GM10248 (cell line): ENCODE measurements around the gene CHTOP.

ENCODE experiments used
- CTCF ChIA-PET: fragments of 300-600 bp; sonication (Branson Sonifier 250); formaldehyde crosslinking; extraction: SDS; loops from one replicate; lab custom pipeline; 2021; ENCODE audit warnings: antibody characterized with exemption; lab: Yijun Ruan, JAX
- POLR2A ChIA-PET: fragments of 350-650 bp; sonication (Branson Sonifier 250); formaldehyde crosslinking; extraction: SDS; loops from one replicate; lab custom pipeline; 2020; ENCODE audit warnings: antibody characterized with exemption; lab: Yijun Ruan, JAX
- DNase-seq: peaks from one replicate; pipeline ENCODE4 v3.0.0; 2012; ENCODE audit errors: extremely low spot score
- TF ChIP-seq, protein P1 (sequence below): IDR thresholded peaks from 2 replicates; pipeline ENCODE4 v1.5.1; 2012; ENCODE audit warnings: mild to moderate bottlenecking, low read depth; ENCODE audit errors: extremely low read depth, missing control alignments, control extremely low read depth

Gene CHTOP

DNA sequence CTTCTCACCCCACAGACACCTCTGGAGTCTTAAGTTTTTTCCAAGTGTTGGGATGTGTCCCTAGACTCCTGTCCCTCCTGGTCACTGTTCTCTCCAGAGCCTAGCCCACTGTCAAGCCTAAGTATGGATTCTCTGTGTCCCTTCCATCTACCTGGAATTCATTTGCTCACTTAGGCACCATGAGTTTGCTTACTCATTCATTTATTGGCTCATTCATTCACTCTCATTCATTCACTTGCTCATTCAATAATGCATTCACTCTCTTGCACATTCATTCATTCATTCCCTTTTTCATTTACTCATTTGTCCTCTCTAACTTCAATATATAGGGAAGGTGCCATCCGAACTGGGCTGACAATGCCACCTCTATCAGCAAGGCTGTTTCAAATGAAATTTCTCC, 22.5 kb upstream of the CHTOP start:
- ChIA-PET POLR2A (no interaction called here), CTCF (interaction anchor here (1.3 to 9.1 kb wide), 3 partner anchors 16 to 41 kb away, joined by 4 to 136 read pairs (median 16); partner anchors contain the start of genes S100A1 and S100A13)
- peak; percentile 12 for DNase-seq
- TF ChIP-seq, protein P1, sequence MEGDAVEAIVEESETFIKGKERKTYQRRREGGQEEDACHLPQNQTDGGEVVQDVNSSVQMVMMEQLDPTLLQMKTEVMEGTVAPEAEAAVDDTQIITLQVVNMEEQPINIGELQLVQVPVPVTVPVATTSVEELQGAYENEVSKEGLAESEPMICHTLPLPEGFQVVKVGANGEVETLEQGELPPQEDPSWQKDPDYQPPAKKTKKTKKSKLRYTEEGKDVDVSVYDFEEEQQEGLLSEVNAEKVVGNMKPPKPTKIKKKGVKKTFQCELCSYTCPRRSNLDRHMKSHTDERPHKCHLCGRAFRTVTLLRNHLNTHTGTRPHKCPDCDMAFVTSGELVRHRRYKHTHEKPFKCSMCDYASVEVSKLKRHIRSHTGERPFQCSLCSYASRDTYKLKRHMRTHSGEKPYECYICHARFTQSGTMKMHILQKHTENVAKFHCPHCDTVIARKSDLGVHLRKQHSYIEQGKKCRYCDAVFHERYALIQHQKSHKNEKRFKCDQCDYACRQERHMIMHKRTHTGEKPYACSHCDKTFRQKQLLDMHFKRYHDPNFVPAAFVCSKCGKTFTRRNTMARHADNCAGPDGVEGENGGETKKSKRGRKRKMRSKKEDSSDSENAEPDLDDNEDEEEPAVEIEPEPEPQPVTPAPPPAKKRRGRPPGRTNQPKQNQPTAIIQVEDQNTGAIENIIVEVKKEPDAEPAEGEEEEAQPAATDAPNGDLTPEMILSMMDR = no peak

DNA sequence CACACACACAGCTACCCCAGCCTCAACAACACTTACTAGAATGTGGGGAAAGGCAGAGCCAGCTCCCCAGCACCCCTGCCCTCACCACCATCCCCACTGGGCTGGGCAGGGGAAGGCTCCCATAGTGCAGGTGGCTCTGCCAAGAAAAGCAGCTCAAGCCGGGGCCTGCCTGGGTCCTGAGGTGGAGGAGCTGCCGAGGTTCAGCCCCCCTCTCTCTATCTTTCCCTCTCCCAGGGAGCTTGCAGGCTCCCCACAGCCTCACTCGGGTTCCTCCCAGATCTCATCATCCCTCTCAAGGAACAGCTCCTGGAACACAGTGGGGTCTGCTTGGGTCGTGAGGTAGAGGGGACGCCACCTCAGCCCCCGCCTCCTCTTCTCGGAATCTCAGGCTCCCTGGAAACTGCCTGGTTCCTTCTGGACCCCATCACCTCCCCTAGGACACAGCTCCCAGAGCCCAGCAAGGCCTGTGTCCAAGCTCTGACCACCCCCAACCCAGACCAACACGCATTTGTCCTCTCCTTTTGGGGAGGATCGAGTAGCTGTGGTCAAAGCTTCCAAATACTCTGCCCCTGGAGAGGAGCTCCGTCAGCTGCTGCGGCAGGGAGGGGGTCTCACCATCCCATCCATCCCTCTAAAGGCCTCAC, 21.6 kb upstream of the CHTOP start:
- peak; percentile 16 for DNase-seq
- POLR2A ChIA-PET = no interaction called here
- TF ChIP-seq, protein P1 = no peak
- CTCF ChIA-PET = interaction anchor here (1.3 to 9.1 kb wide), 3 partner anchors 15 to 41 kb away, joined by 4 to 136 read pairs (median 16); partner anchors contain the start of genes S100A1 and S100A13

DNA sequence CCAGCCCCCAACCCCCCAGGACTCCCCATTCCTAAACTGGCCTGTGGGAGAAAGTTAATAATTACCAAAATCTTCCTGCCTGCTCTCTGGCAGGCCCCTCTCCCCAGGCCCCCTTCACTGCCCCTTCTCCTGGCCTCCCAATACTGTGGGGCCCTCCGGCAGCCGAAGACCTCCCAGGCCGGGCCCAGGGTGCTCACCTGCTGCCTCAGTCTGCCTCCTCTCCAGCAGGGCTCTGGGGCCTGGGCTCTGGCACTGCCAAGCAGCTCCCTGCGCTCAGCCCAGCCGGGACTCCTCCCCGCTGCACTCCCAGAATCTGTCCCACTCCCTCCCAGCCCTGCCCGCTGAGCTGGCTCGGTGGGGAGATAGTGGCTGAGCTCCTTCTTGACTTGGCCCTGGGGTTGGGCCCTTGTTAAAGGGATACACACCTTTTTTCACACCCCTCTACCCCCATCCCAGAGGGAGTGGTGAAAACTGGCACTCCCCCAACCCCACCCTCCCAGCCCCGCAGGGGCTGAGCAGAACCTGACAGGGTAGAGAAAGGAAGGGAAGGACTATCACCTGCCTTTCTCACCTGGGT, 21.0 kb upstream of the CHTOP start, which contains the start of gene S100A16:
Gene S100A16, minus strand, starts transcription at position 383 of the 577 bp plus-strand sequence. CDS start 4,986 bp downstream, outside the sequence.
- ChIA-PET POLR2A (no interaction called here), CTCF (interaction anchor here (3.2 to 9.1 kb wide), 2 partner anchors 14 to 42 kb away, joined by 16 to 136 read pairs; partner anchors contain the start of genes S100A1 and S100A13)
- peak; percentile 17 for DNase-seq
- TF ChIP-seq, protein P1 = no peak

DNA sequence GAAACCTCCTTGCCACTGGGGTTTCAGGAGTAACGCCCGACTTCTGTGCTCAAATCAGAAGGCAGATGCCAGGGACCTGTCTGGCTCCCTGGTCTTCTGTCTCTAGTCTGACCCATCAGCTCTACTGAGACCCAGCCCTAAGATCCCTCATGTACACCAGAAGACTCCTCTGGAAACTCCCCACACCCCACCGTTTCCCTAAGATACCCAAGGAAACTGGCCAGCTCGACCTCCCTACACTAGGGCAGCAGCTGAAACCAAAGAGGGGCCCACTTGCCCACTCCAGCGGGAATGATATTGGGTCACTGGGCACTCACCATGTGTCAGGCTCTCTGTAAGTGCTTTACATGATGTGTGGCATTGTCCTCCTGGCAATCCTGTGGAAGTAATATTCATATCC, 20.5 kb upstream of the CHTOP start:
- TF ChIP-seq, protein P1 = no peak
- DNase-seq = peak; percentile 12
- ChIA-PET CTCF (interaction anchor here (3.2 to 9.1 kb wide), 2 partner anchors 14 to 43 kb away, joined by 16 to 136 read pairs; partner anchors contain the start of genes S100A1 and S100A13), POLR2A (no interaction called here)

DNA sequence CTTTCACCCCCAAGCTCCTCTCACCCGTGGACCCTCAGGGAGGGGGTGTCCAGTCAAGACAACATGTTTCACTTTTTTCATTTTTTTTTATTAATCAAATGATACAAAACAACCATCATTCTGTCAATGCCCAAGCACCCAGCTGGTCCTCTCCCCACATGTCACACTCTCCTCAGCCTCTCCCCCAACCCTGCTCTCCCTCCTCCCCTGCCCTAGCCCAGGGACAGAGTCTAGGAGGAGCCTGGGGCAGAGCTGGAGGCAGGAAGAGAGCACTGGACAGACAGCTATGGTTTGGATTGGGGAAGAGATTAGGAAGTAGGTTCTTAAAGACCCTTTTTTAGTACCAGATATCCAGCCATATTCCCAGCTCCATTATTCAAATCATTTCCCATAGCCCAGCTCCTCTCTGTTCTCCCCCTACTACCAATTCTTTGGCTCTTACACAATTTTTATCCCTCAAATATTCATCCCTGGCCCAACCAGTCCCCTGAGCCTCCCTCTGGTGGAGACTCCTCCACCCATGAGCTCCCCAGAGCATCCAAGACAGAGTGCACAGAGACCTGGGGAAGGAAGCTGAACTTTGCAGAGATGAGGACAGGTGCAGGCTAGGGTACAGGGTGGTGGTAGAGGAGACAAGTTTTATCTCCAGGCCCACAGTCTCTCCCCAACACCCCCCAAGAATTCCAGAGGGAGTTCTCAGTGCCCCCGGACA, 19.5 kb upstream of the CHTOP start:
- POLR2A ChIA-PET = no interaction called here
- TF ChIP-seq, protein P1 = no peak
- CTCF ChIA-PET = interaction anchor here (1.1 to 9.1 kb wide), 9 partner anchors 9 to 373 kb away, joined by 4 to 136 read pairs (median 5); partner anchors contain the start of genes S100A1, S100A13 and S100A4
- DNase-seq = peak; percentile 8

DNA sequence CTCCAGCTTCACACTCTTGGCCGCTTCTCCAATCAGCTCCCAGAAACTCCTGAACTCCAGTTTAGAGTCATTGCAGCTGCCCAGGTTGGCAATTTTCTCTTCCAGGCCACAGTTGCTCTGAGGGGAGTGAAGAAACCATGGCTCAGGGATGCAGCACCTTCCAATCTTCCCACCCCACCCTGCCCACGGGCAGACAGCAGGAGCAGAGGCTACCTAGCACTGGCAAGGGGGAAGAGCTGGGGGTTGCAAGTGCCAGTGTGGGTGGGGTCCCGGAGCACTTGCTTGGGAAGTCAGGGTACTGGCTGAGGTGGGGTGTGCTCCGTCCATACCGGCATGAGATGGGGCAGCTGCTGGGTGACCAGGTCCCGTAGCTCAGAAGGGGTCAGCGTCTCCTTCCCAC, 19.0 kb upstream of the CHTOP start:
- POLR2A ChIA-PET = no interaction called here
- peak; percentile 10 for DNase-seq
- TF ChIP-seq, protein P1 = no peak
- CTCF ChIA-PET = interaction anchor here (0.8 to 9.1 kb wide), 11 partner anchors 9 to 372 kb away, joined by 3 to 136 read pairs (median 5); partner anchors contain the start of genes S100A1, S100A13 and S100A4
